Parathyroid adenoma (tissue), 2 donors: Measurements from ENCODE around the gene PPARD.

Source experiments
- H2AFZ ChIP-seq: fragments of 300-600 bp; sonication (generic); one replicate; pipeline ENCODE4 v1.7.0; 2017; ENCODE audit warnings: antibody characterized with exemption, mild to moderate bottlenecking
- H3K27ac ChIP-seq: fragments of 300-600 bp; sonication (generic); one replicate; pipeline ENCODE4 v1.7.0; 2017
- H3K27me3 ChIP-seq: fragments of 300-600 bp; sonication (generic); one replicate; pipeline ENCODE4 v1.7.0; 2017; ENCODE audit warnings: low read length; ENCODE audit not compliant: control insufficient read depth, insufficient read depth
- H3K36me3 ChIP-seq: fragments of 300-600 bp; sonication (generic); one replicate; pipeline ENCODE4 v1.7.0; 2017; ENCODE audit warnings: low read length; ENCODE audit not compliant: control insufficient read depth, insufficient read depth
- H3K4me1 ChIP-seq: fragments of 300-600 bp; sonication (generic); one replicate; pipeline ENCODE4 v1.7.0; 2017; ENCODE audit warnings: control low read depth
- H3K4me2 ChIP-seq: fragments of 300-600 bp; sonication (generic); one replicate; pipeline ENCODE4 v1.7.0; 2017; ENCODE audit warnings: low read length
- H3K4me3 ChIP-seq: fragments of 300-600 bp; sonication (generic); one replicate; pipeline ENCODE4 v1.7.0; 2017; ENCODE audit warnings: low read depth, low read length
- H3K79me2 ChIP-seq: fragments of 300-600 bp; sonication (generic); one replicate; pipeline ENCODE4 v1.7.0; 2017; ENCODE audit warnings: control low read depth
- H3K9ac ChIP-seq: fragments of 300-600 bp; sonication (generic); one replicate; pipeline ENCODE4 v1.7.0; 2017; ENCODE audit warnings: mild to moderate bottlenecking
- H3K9me3 ChIP-seq: fragments of 300-600 bp; sonication (generic); one replicate; pipeline ENCODE4 v1.7.0; 2017; ENCODE audit warnings: low read length; ENCODE audit not compliant: control insufficient read depth
- CTCF ChIP-seq: fragments of 300-600 bp; sonication (generic); IDR thresholded peaks from one replicate; pipeline ENCODE4 v1.7.0; 2017; ENCODE audit warnings: antibody characterized with exemption, mild to moderate bottlenecking
- donor health status: primary hyperparathyroidism.

PPARD gene

GRCh38 chr6:35406711-35407485, 64.5 kb downstream of the PPARD start:
- TF ChIP-seq CTCF, result no peak
- no peaks in the 10 kb centered on the region for H3K9me3 ChIP-seq

GRCh38 chr6:35409245-35409644, 66.9 kb downstream of the PPARD start:
- H3K36me3 ChIP-seq, result no peaks in the 10 kb centered on the region
- H3K9me3 ChIP-seq, result no peaks in the 10 kb centered on the region
- H3K27ac ChIP-seq, result no peak overlapping the region
- H3K4me3 ChIP-seq, result no peak overlapping the region
- no peak overlapping the region for H3K4me2 ChIP-seq
- no peak overlapping the region for H2AFZ ChIP-seq
- H3K79me2 ChIP-seq, result no peaks in the 10 kb centered on the region
- no peaks in the 10 kb centered on the region for H3K4me1 ChIP-seq
- no peak overlapping the region for H3K9ac ChIP-seq
- TF ChIP-seq CTCF, result no peak
- no peaks in the 10 kb centered on the region for H3K27me3 ChIP-seq

More at GRCh38 chr6:35406711-35407485, 64.5 kb downstream of the PPARD start:
- H3K9ac ChIP-seq, result no peak overlapping the region
- H3K79me2 ChIP-seq, result peaks cover 4% of the 10 kb centered on the region
- H3K27ac ChIP-seq, result no peak overlapping the region
- H3K36me3 ChIP-seq, result no peaks in the 10 kb centered on the region
- H3K4me3 ChIP-seq, result no peak overlapping the region
- H2AFZ ChIP-seq, result no peak overlapping the region
- no peaks in the 10 kb centered on the region for H3K4me1 ChIP-seq
- no peaks in the 10 kb centered on the region for H3K27me3 ChIP-seq
- H3K4me2 ChIP-seq, result no peak overlapping the region

GRCh38 chr6:35410131-35410530, 67.8 kb downstream of the PPARD start:
- no peak overlapping the region for H3K27ac ChIP-seq
- no peaks in the 10 kb centered on the region for H3K27me3 ChIP-seq
- H3K9ac ChIP-seq, result no peak overlapping the region
- TF ChIP-seq CTCF, result no peak
- H2AFZ ChIP-seq, result no peak overlapping the region
- no peak overlapping the region for H3K4me2 ChIP-seq
- no peaks in the 10 kb centered on the region for H3K79me2 ChIP-seq
- H3K4me3 ChIP-seq, result no peak overlapping the region
- no peaks in the 10 kb centered on the region for H3K9me3 ChIP-seq
- no peaks in the 10 kb centered on the region for H3K36me3 ChIP-seq
- H3K4me1 ChIP-seq, result peaks cover 4% of the 10 kb centered on the region

- peaks cover 4% of the 10 kb centered on the region for H3K4me1 ChIP-seq
- no peak overlapping the region for H3K9ac ChIP-seq
- H3K4me2 ChIP-seq, result no peak overlapping the region
- no peak overlapping the region for H3K27ac ChIP-seq
- H3K4me3 ChIP-seq, result no peak overlapping the region
- H3K27me3 ChIP-seq, result no peaks in the 10 kb centered on the region
- H3K79me2 ChIP-seq, result no peaks in the 10 kb centered on the region
- H3K9me3 ChIP-seq, result no peaks in the 10 kb centered on the region
- no peak overlapping the region for H2AFZ ChIP-seq
- TF ChIP-seq CTCF, result no peak
- H3K36me3 ChIP-seq, result no peaks in the 10 kb centered on the region
Measured at GRCh38 chr6:35411066-35411465, 68.7 kb downstream of the PPARD start.

GRCh38 chr6:35412102-35412501, 69.7 kb downstream of the PPARD start:
- no peaks in the 10 kb centered on the region for H3K27me3 ChIP-seq
- H3K4me1 ChIP-seq, result peaks cover 4% of the 10 kb centered on the region
- H2AFZ ChIP-seq, result no peak overlapping the region
- H3K4me3 ChIP-seq, result no peak overlapping the region
- no peak overlapping the region for H3K9ac ChIP-seq
- no peak overlapping the region for H3K27ac ChIP-seq
- H3K79me2 ChIP-seq, result no peaks in the 10 kb centered on the region
- H3K4me2 ChIP-seq, result no peak overlapping the region
- no peak for TF ChIP-seq CTCF
- no peaks in the 10 kb centered on the region for H3K36me3 ChIP-seq
- H3K9me3 ChIP-seq, result no peaks in the 10 kb centered on the region
